IMR-90 (cell line): Measurements from ENCODE around the gene RRP1. TPM values are rescaled to one million over a fixed set of nuclear protein-coding genes. Genes with fewer than 3 reads are reported as not detected.

Source experiments
- ATAC-seq: fragments of 200-7000 bp; cut with Tn5 transposase; 2 replicates; pipeline ENCODE4 v1.9.1; 2020; ENCODE audit warnings: low read depth, mild to moderate bottlenecking, moderate library complexity
- BruUV-seq: library from RNA; stranded (reverse); fragments of 400-500 nt; replicated peaks from 2 replicates; lab custom pipeline; 2021; lab: Mats Ljungman, UMichigan
- CTCF ChIA-PET: fragments of 300-600 bp; formaldehyde crosslinking; extraction: SDS; loops from one replicate; lab custom pipeline; 2021; ENCODE audit warnings: antibody characterized with exemption; lab: Yijun Ruan, JAX
- POLR2A ChIA-PET: fragments of 300-600 bp; sonication (Branson Sonifier 250); formaldehyde crosslinking; loops from one replicate; lab custom pipeline; 2022; ENCODE audit warnings: antibody characterized with exemption; ENCODE audit not compliant: unreplicated experiment; lab: Charles Lee
- DNase-seq: peaks from one replicate; pipeline ENCODE4 v3.0.0; 2013
- H2AFZ ChIP-seq: replicated peaks from 2 replicates; pipeline ENCODE3; 2013; ENCODE audit warnings: low read length, mild to moderate bottlenecking; ENCODE audit not compliant: poor library complexity
- H2AK5ac ChIP-seq: 2 replicates; pipeline ENCODE4 v1.6.1; 2013; ENCODE audit warnings: low read depth, low read length, inconsistent platforms
- H2AK9ac ChIP-seq: replicated peaks from 2 replicates; pipeline ENCODE3; 2013; ENCODE audit warnings: mild to moderate bottlenecking, low read depth, low read length, moderate library complexity; ENCODE audit not compliant: poor library complexity
- H2BK120ac ChIP-seq: 2 replicates; pipeline ENCODE4 v1.6.1; 2013; ENCODE audit warnings: low read depth, low read length, inconsistent platforms
- H2BK15ac ChIP-seq: 3 replicates; pipeline ENCODE4 v1.6.1; 2013; ENCODE audit warnings: low read depth, low read length, inconsistent platforms
- H2BK20ac ChIP-seq: 2 replicates; pipeline ENCODE4 v1.6.1; 2013; ENCODE audit warnings: low read depth, mild to moderate bottlenecking, inconsistent platforms, low read length, moderate library complexity
- H2BK5ac ChIP-seq: 2 replicates; pipeline ENCODE4 v1.6.1; 2013; ENCODE audit warnings: mild to moderate bottlenecking, low read depth, low read length, inconsistent platforms; ENCODE audit not compliant: poor library complexity, severe bottlenecking
- H3K14ac ChIP-seq: replicated peaks from 2 replicates; pipeline ENCODE4 v1.6.1; 2013; ENCODE audit warnings: low read depth, low read length, inconsistent platforms
- H3K18ac ChIP-seq: 2 replicates; pipeline ENCODE4 v1.6.1; 2013; ENCODE audit warnings: low read depth, low read length, control low read depth
- H3K23ac ChIP-seq: 2 replicates; pipeline ENCODE4 v1.6.1; 2013; ENCODE audit warnings: low read depth, low read length, inconsistent platforms
- H3K27ac ChIP-seq: 2 replicates; pipeline ENCODE4 v1.5.1; 2013; ENCODE audit warnings: mild to moderate bottlenecking, control low read depth, low read length; ENCODE audit not compliant: insufficient read depth
- H3K27me3 ChIP-seq: 2 replicates; pipeline ENCODE4 v1.6.1; 2013; ENCODE audit warnings: low read length; ENCODE audit not compliant: control insufficient read depth, insufficient read depth
- H3K36me3 ChIP-seq: 2 replicates; pipeline ENCODE4 v1.6.1; 2013; ENCODE audit warnings: low read length, mixed read lengths; ENCODE audit not compliant: control insufficient read depth, insufficient read depth
- H3K4ac ChIP-seq: 2 replicates; pipeline ENCODE4 v1.6.1; 2013; ENCODE audit warnings: low read depth, low read length, inconsistent platforms
- H3K4me1 ChIP-seq: 2 replicates; pipeline ENCODE4 v1.6.1; 2013; ENCODE audit warnings: low read length, mixed read lengths; ENCODE audit not compliant: control insufficient read depth, insufficient read depth
- H3K4me2 ChIP-seq: 2 replicates; pipeline ENCODE4 v1.6.1; 2013; ENCODE audit warnings: low read depth, mild to moderate bottlenecking, control low read depth, low read length, moderate library complexity
- H3K4me3 ChIP-seq: 2 replicates; pipeline ENCODE4 v1.5.1; 2013; ENCODE audit warnings: low read depth, mild to moderate bottlenecking, control low read depth, low read length, moderate library complexity; ENCODE audit not compliant: insufficient read depth
- H3K56ac ChIP-seq: 2 replicates; pipeline ENCODE4 v1.6.1; 2013; ENCODE audit warnings: low read length, inconsistent platforms; ENCODE audit not compliant: insufficient read depth; ENCODE audit errors: extremely low read depth
- H3K79me1 ChIP-seq, 2 experiments: 2 replicates each; pipeline ENCODE4 v1.6.1; 2013; ENCODE audit warnings: low read length in 2 of 2, inconsistent platforms in 1 of 2, low read depth in 1 of 2
- H3K9ac ChIP-seq: 2 replicates; pipeline ENCODE4 v1.6.1; 2013; ENCODE audit warnings: low read depth, low read length, control low read depth
- H3K9me1 ChIP-seq: 2 replicates; pipeline ENCODE4 v1.6.1; 2013; ENCODE audit warnings: low read length, inconsistent platforms; ENCODE audit not compliant: insufficient read depth
- H3K9me3 ChIP-seq: 2 replicates; pipeline ENCODE4 v1.6.1; 2013; ENCODE audit warnings: low read length; ENCODE audit not compliant: control insufficient read depth, insufficient read depth
- H4K20me1 ChIP-seq: 2 replicates; pipeline ENCODE4 v1.6.1; 2013; ENCODE audit warnings: low read length, inconsistent platforms; ENCODE audit not compliant: insufficient read depth
- H4K5ac ChIP-seq: 2 replicates; pipeline ENCODE4 v1.6.1; 2013; ENCODE audit warnings: mild to moderate bottlenecking, low read depth, low read length, control low read depth
- H4K8ac ChIP-seq, 2 experiments: 2 replicates each; pipeline ENCODE4 v1.6.1; 2013; ENCODE audit warnings: low read depth in 2 of 2, low read length in 2 of 2, control low read depth in 1 of 2, inconsistent platforms in 1 of 2
- H4K91ac ChIP-seq: 2 replicates; pipeline ENCODE4 v1.6.1; 2013; ENCODE audit warnings: low read depth, low read length, inconsistent platforms; ENCODE audit not compliant: insufficient read depth
- RFX5 ChIP-seq: IDR thresholded peaks from 2 replicates; pipeline ENCODE4 v1.8.0; 2012; ENCODE audit warnings: low read depth, mild to moderate bottlenecking, low read length, moderate library complexity
- WGBS, 2 experiments: methylation state at CpG; one replicate each; pipeline versions ENCODE4 v1.1.5 to v1.1.7; 2013; ENCODE audit warnings: missing lambda C conversion rate in 2 of 2; ENCODE audit not compliant: insufficient read length in 1 of 2; ENCODE audit errors: extremely low coverage in 2 of 2; 5-methylcytosine and 5-hydroxymethylcytosine counted together
- dilution Hi-C: fragments of 300-500 bp; cut with HindIII; formaldehyde crosslinking; loops from one replicate; pipeline ENCODE4 v1.14.3; 2018; ENCODE audit warnings: low sequenced_read_pairs; ENCODE audit not compliant: unreplicated experiment
- in situ Hi-C: fragments of 300-500 bp; cut with MboI; formaldehyde crosslinking; loops from 3 replicates; pipeline ENCODE4 v1.14.3; 2019; ENCODE audit warnings: low sequenced_read_pairs, inconsistent platforms, mixed read lengths
- intact Hi-C: fragments of 100-400 bp; cut with micrococcal nuclease; formaldehyde crosslinking; loops from 2 replicates; pipeline ENCODE4 v1.10.0; 2022
- polyA plus RNA-seq, 3 experiments: library from polyadenylated mRNA; depleted of rRNA; stranded (reverse); fragments of >200 nt; gene quantifications; 2 replicates each; pipeline ENCODE4 v1.2.3, GENCODE V29; 2012; ENCODE audit warnings: low replicate concordance in 1 of 3
- total RNA-seq: library from RNA; depleted of rRNA; stranded (reverse); fragments of >200 nt; gene quantifications from 2 replicates; pipeline ENCODE4 v1.2.3, GENCODE V29; 2012
- TF ChIP-seq, protein P1 (sequence below): fragments of 150-350 bp; IDR thresholded peaks from 2 replicates; pipeline ENCODE4 v1.6.1; 2017; ENCODE audit warnings: mild to moderate bottlenecking, antibody characterized with exemption, low read length, low read depth
- TF ChIP-seq, protein P2 (sequence below): conservative IDR thresholded peaks from 2 replicates; pipeline ENCODE4 v1.5.1; 2012; ENCODE audit warnings: mild to moderate bottlenecking, low read depth, low read length, improper control_type of control experiment

Gene RRP1
- total and polyA plus RNA-seq, 2 of the 4 experiments (the other 2 are of a cell fraction): 20.2 to 23.3 TPM

DNA sequence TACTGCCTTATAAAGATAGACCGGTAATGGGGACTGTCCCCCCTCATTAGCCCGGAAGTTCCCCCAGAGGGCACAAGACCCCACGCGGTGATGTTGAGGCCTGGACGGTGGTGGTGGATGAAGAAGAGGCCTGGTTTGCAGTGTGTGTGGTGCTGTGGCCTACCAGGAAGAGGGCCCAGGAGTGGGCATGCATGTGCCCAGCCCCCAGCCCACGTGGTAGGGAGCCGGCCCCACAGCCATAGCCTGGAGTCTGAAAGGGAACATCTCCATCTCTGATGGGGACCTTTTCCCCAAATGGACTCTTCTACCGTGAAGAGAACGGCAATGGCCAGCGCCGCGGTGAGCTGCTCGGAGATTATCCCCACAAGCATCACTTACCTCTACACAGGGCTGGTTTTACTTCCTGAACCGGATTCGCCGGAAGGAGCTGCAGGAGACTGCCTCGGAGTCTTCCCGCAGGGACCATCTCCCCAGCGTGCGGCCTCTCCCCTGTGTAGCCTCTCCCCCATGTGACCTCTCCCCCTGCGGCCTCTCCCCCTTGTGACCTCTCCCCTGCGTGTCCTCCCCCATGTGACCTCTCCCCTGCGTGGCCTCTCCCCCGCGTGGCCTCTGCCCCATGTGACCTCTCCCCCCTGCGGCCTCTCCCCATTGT is 20.6 kb downstream of the RRP1 start:
- WGBS, 2 experiments: 73% methylated on average over 7 of the region's 26 CpGs; no CpG with 5 or more reads in 1 of the 2 experiments
- no peak overlapping the region for H3K4me2 ChIP-seq
- no peak overlapping the region for H3K23ac ChIP-seq
- H3K27me3 ChIP-seq: no peaks in the 10 kb centered on the region; the same call in 1 of the 2 replicates
- H3K79me1 ChIP-seq: no peaks in the 10 kb centered on the region
- DNase-seq (no peak), ATAC-seq (no peak)
- no peak for TF ChIP-seq RFX5
- TF ChIP-seq, protein P1, sequence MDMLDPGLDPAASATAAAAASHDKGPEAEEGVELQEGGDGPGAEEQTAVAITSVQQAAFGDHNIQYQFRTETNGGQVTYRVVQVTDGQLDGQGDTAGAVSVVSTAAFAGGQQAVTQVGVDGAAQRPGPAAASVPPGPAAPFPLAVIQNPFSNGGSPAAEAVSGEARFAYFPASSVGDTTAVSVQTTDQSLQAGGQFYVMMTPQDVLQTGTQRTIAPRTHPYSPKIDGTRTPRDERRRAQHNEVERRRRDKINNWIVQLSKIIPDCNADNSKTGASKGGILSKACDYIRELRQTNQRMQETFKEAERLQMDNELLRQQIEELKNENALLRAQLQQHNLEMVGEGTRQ: no peak
- TF ChIP-seq, protein P2, sequence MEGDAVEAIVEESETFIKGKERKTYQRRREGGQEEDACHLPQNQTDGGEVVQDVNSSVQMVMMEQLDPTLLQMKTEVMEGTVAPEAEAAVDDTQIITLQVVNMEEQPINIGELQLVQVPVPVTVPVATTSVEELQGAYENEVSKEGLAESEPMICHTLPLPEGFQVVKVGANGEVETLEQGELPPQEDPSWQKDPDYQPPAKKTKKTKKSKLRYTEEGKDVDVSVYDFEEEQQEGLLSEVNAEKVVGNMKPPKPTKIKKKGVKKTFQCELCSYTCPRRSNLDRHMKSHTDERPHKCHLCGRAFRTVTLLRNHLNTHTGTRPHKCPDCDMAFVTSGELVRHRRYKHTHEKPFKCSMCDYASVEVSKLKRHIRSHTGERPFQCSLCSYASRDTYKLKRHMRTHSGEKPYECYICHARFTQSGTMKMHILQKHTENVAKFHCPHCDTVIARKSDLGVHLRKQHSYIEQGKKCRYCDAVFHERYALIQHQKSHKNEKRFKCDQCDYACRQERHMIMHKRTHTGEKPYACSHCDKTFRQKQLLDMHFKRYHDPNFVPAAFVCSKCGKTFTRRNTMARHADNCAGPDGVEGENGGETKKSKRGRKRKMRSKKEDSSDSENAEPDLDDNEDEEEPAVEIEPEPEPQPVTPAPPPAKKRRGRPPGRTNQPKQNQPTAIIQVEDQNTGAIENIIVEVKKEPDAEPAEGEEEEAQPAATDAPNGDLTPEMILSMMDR: no peak
- H3K4me3 ChIP-seq: no peak overlapping the region
- H2AK5ac ChIP-seq: no peak overlapping the region
- dilution Hi-C loops (no loop called here), in situ Hi-C loops (no loop called here), intact Hi-C loops (loop anchor here (1.0 kb wide), 1 partner anchor 166 kb away; no protein-coding TSS in a partner anchor)
- no peak overlapping the region for H2AK9ac ChIP-seq
- no peak overlapping the region for H4K5ac ChIP-seq
- no peak overlapping the region for H4K91ac ChIP-seq
- H3K18ac ChIP-seq: no peak overlapping the region
- peaks cover 2% of the 10 kb centered on the region; the same call in 1 of the 2 replicates for H3K4me1 ChIP-seq
- ChIA-PET POLR2A (no interaction called here), CTCF (interaction anchor here (1.5 kb wide), 1 partner anchor 166 kb away, joined by 4 read pairs; no protein-coding TSS in a partner anchor)
- no peak overlapping the region for H2BK120ac ChIP-seq
- H4K20me1 ChIP-seq: peaks cover 7% of the 10 kb centered on the region
- H2BK15ac ChIP-seq: no peak overlapping the region
- no peak overlapping the region for H3K4ac ChIP-seq
- H3K9me3 ChIP-seq: no peaks in the 10 kb centered on the region
- no peak overlapping the region for H2BK20ac ChIP-seq
- H3K9me1 ChIP-seq: no peaks in the 10 kb centered on the region
- BruUV-seq: no TSS peak
- peaks cover 4% of the 10 kb centered on the region for H3K36me3 ChIP-seq
- no peak overlapping the region for H3K9ac ChIP-seq
- no peak overlapping the region for H2AFZ ChIP-seq
- H2BK5ac ChIP-seq: no peak overlapping the region
- no peak overlapping the region for H4K8ac ChIP-seq
- H3K14ac ChIP-seq: no peak overlapping the region
- no peak overlapping the region for H3K56ac ChIP-seq
- H3K27ac ChIP-seq: no peak overlapping the region
